GM18907 (cell line): Measurements from ENCODE around the gene PA2G4.
"Not testable (repeated sequence)": the region's sequence is repeated elsewhere in the genome, so short reads cannot be mapped to it uniquely, and the experiment has no call there.

Experiments
- ATAC-seq: cut with Tn5 transposase; IDR thresholded peaks from one replicate; pipeline ENCODE4 v1.9.1; 2021; ENCODE audit warnings: mild to moderate bottlenecking, moderate library complexity; ENCODE audit not compliant: unreplicated experiment

Gene PA2G4

GRCh38 chr12:56152132-56152755, 47.9 kb downstream of the PA2G4 start, which contains the start of gene MYL6B:
Gene MYL6B (plus strand): TSS chr12:56152587. CDS start chr12:56153919, 1,332 bp downstream.
- ATAC-seq, result peak; percentile 82

GRCh38 chr12:56152756-56153677, 48.7 kb downstream of the PA2G4 start:
- no peak for ATAC-seq

DNA sequence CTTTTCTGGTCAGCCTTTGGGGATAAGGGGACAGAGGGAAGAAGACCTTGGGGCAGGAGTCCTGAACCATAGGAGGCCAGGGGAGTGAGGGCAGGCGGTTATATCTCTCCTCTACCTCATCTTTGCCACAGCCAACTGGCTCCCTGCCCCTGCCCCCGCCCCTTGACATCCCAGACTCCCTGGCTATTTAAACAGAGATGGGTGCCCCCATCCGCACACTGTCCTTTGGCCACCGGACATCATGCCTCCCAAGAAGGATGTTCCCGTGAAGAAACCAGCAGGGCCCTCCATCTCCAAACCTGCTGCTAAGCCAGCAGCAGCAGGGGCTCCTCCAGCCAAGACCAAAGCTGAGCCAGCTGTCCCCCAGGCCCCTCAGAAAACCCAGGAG, 49.3 kb downstream of the PA2G4 start:
- no peak for ATAC-seq

DNA sequence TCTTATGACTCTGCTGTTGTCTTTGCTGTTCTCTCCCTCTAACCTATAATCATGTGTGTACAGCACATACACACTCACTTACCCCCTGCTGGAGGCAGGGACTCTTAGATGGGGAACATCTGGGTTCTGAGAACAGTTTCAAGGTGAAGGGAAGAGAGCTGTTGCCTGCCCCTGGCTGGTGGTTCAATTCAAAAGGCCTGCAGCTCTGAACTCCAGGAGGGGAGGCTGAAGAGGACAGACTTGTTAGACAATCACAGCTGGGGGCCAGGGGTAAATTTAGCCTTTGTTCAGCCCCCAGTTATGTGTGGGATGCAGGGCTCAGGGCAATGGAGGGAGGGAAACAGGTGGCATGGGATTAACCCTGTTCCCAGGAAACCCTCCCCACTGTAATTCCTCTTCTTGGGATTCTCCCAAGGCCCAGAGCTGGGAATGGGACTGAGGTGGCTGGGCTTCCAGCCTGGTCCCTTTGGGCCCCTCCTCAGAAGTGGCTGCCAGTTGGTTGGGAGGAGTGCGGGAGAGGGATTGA, 50.0 kb downstream of the PA2G4 start:
- ATAC-seq, result no peak

GRCh38 chr12:56154818-56155217, 50.5 kb downstream of the PA2G4 start:
- no peak for ATAC-seq

- ATAC-seq, result no peak
Measured at GRCh38 chr12:56155256-56155845, 51.0 kb downstream of the PA2G4 start.

DNA sequence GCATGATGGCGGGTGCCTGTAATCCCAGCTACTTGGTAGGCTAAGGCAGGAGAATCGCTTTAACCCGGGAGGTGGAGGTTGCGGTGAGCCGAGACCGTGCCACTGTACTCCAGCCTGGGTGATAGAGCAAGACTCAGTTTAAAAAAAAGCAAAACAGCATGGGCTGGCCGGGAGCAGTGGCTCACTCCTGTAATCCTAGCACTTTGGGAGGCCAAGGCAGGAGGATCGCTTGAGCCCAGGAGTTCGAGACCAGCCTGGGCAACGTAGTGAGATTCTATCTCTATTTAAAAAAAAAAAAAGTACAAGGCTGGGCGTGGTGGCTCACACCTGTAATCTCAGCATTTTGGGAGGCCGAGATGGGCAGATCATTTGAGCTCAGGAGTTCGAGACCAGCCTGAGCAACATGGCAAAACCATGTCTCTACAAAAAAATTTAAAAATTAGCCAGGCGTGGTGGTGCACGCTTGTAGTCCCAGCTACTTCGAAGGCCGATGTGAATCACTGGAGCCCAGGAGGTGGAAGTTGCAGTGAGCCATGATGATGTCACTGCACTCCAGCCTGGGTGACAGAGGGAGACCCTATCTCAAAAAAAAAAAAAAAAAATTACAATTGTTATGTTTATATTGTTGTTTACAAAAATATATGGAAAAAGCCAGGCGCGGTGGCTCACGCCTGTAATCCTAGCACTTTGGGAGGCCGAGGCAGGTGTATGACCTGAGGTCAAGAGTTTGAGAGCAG, 52.3 kb downstream of the PA2G4 start:
- ATAC-seq, result not testable (repeated sequence)

DNA sequence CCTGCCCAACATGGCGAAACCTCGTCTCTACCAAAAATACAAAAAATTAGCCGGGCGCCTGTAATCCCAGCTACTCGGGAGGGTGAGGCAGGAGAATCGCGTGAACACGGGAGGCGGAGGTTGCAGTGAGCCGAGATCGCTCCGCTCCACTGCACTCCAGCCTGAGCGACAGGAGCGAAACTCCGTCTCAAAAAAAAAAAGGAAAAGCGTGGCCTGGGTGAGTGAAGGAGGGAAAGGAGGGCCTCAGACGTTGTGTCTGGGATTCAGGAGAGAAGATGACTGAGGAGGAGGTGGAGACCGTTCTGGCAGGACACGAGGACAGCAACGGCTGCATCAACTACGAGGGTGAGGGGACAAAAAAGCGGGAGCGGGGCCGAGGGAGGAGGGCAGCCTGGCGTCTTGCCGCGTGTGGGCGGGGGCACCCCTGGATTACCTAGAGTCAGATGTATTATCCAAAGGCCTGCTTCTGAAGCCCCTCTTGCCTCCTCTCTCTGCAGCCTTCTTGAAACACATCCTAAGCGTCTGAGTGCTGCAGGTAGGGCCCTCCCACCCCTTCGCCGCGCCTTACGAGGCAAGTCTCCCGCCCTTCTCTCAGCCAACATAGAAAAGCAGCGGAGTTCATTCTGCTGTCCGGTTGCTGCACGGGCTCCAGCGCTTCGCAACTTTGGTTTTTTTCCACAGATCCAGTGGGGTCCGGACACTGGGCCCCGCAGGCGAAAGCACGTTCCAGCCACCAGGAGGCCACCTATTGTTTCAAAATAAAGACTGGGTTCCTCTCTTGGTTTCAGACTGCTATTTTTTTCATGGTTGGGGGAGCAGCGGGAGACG, 53.1 kb downstream of the PA2G4 start:
- peak; percentile 30 for ATAC-seq

- ATAC-seq, result peak; percentile 76
Measured at GRCh38 chr12:56158029-56158925, 53.9 kb downstream of the PA2G4 start, which contains the start of gene MYL6. Gene MYL6 (plus strand): TSS chr12:56158359. CDS start chr12:56158402, 43 bp downstream.

GRCh38 chr12:56158926-56159461, 54.6 kb downstream of the PA2G4 start:
- ATAC-seq, result no peak

- no peak for ATAC-seq
Measured at GRCh38 chr12:56159482-56160192, 55.3 kb downstream of the PA2G4 start.

DNA sequence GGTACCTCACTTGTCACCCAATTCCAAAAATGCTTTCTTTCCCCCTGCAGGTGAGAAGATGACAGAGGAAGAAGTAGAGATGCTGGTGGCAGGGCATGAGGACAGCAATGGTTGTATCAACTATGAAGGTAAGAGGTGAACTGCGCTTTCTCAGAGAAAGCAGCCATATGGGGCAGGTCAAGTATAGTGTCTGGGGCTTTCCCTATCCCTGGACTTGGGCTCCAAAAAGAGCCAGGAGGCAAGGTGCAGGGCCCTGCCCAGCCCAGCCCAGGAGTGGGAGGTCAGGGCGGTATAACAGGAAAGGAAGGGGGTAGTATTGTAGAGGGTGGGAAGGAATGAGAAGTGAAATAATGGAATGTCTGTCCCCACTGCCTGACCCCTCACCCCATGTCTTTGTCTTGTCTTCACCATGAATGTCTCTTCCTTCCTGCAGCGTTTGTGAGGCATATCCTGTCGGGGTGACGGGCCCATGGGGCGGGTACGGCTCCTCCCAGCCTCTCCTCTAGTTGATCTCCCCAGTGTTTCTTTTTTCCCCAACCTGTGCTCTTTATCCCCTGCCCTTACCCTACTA, 55.9 kb downstream of the PA2G4 start:
- no peak for ATAC-seq

- ATAC-seq, result no peak
Measured at GRCh38 chr12:56160894-56161689, 56.7 kb downstream of the PA2G4 start.

GRCh38 chr12:56161690-56162351, 57.5 kb downstream of the PA2G4 start:
- no peak for ATAC-seq

- ATAC-seq, result no peak
Measured at GRCh38 chr12:56162468-56163290, 58.3 kb downstream of the PA2G4 start.
